Fibroblast of lung (primary cell): ENCODE data around the gene AKT2. TPM values are rescaled to one million over a fixed set of nuclear protein-coding genes. Genes with fewer than 3 reads are reported as not detected.

Source experiments
- DNase-seq, 2 donors: peaks; one replicate each; pipeline versions ENCODE4 v3.0.0 to v3.0.0-alpha.2; 2010; ENCODE audit warnings: low read depth in 2 of 2
- H2AFZ ChIP-seq: 2 replicates; pipeline ENCODE4 v1.5.1; 2012; ENCODE audit warnings: low read length, control low read depth, inconsistent platforms
- H3K27ac ChIP-seq: 2 replicates; pipeline ENCODE4 v1.5.1; 2011; ENCODE audit warnings: low read length, control low read depth; ENCODE audit not compliant: insufficient read depth
- H3K27me3 ChIP-seq: 2 replicates; pipeline ENCODE4 v1.5.1; 2011; ENCODE audit warnings: mild to moderate bottlenecking, low read length; ENCODE audit not compliant: control insufficient read depth, insufficient read depth
- H3K36me3 ChIP-seq: 2 replicates; pipeline ENCODE4 v1.5.1; 2011; ENCODE audit warnings: low read length; ENCODE audit not compliant: control insufficient read depth, insufficient read depth
- H3K4me1 ChIP-seq: 2 replicates; pipeline ENCODE4 v1.5.1; 2011; ENCODE audit warnings: low read length; ENCODE audit not compliant: control insufficient read depth, insufficient read depth; ENCODE audit errors: extremely low read depth
- H3K4me2 ChIP-seq: 2 replicates; pipeline ENCODE4 v1.5.1; 2011; ENCODE audit warnings: low read length, control low read depth; ENCODE audit not compliant: insufficient read depth; ENCODE audit errors: extremely low read depth
- H3K4me3 ChIP-seq, 4 experiments: fragments of 200-600 bp in 1 of 4; sonication (generic) in 1 of 4; replicated peaks in 1 of 4; 2 replicates each; pipeline ENCODE4 v1.5.1; 2011 to 2016; ENCODE audit warnings: low read length in 4 of 4, low read depth in 3 of 4, mild to moderate bottlenecking in 3 of 4, control low read depth in 2 of 4, inconsistent platforms in 1 of 4, mixed read lengths in 1 of 4; ENCODE audit not compliant: insufficient read depth in 1 of 4; ENCODE audit errors: control extremely low read depth in 1 of 4
- H3K79me2 ChIP-seq: 2 replicates; pipeline ENCODE4 v1.5.1; 2012; ENCODE audit warnings: mild to moderate bottlenecking, low read length, inconsistent platforms; ENCODE audit not compliant: control insufficient read depth, insufficient read depth
- H3K9ac ChIP-seq: 2 replicates; pipeline ENCODE4 v1.5.1; 2011; ENCODE audit warnings: mild to moderate bottlenecking, low read length, control low read depth; ENCODE audit not compliant: insufficient read depth
- H3K9me3 ChIP-seq: 2 replicates; pipeline ENCODE4 v1.5.1; 2012; ENCODE audit warnings: low read depth, low read length; ENCODE audit not compliant: control insufficient read depth, insufficient read depth
- H4K20me1 ChIP-seq: 2 replicates; pipeline ENCODE4 v1.5.1; 2011; ENCODE audit warnings: low read length; ENCODE audit not compliant: control insufficient read depth, insufficient read depth; ENCODE audit errors: extremely low read depth
- CTCF ChIP-seq, 2 donors: IDR thresholded peaks in 1 of 2; conservative IDR thresholded peaks in 1 of 2; 1 replicate in 1 of 2; 2 replicates in 1 of 2; pipeline ENCODE4 v1.5.1; 2011 to 2012; ENCODE audit warnings: low read length in 2 of 2, control low read depth in 1 of 2, inconsistent platforms in 1 of 2, low read depth in 1 of 2, mild to moderate bottlenecking in 1 of 2
- EZH2 ChIP-seq: IDR thresholded peaks from 2 replicates; pipeline ENCODE4 v1.5.1; 2012; ENCODE audit warnings: low read length, control low read depth, mild to moderate bottlenecking; ENCODE audit errors: missing control alignments
- polyA plus RNA-seq, 2 donors: library from polyadenylated mRNA; depleted of rRNA in 1 of 2; stranded (reverse) in 1 of 2; unstranded in 1 of 2; fragments of >200 nt; gene quantifications; 2 replicates each; pipeline ENCODE4 v1.2.1, GENCODE V29; 2011 to 2012; ENCODE audit warnings: missing spikeins in 1 of 2
- total RNA-seq: library from RNA; depleted of rRNA; stranded (reverse); fragments of >200 nt; gene quantifications from 2 replicates; pipeline ENCODE4 v1.2.1, GENCODE V29; 2014

The AKT2 gene
- total and polyA plus RNA-seq, 2 donors (not counting 1 experiment from before 2014, with no cell fraction given) = 76.0 to 81.5 TPM

- DNase-seq = no peak
- Histone ChIP-seq H3K27me3 (no peaks in the 10 kb centered on the region), H3K9me3 (no peaks in the 10 kb centered on the region), H3K27ac (no peak overlapping the region), H2AFZ (no peak overlapping the region), H3K36me3 (peaks cover 16% of the 10 kb centered on the region), H4K20me1 (no peaks in the 10 kb centered on the region), H3K4me3 (no peak overlapping the region), H3K79me2 (no peaks in the 10 kb centered on the region), H3K9ac (no peak overlapping the region), H3K4me2 (no peak overlapping the region), H3K4me1 (peaks cover 8% of the 10 kb centered on the region)
- TF ChIP-seq EZH2 (no peak), CTCF (conservative IDR thresholded peaks at IDR 0.05 in 1 of 2, IDR thresholded peaks at IDR 0.05 in 1 of 2; ENCODE audit: low read depth in 1 of 2, low read length in 2 of 2) (no peak)
Measured at GRCh38 chr19:40235238-40236025, 49.7 kb downstream of the AKT2 start.

- Histone ChIP-seq H3K79me2 (no peaks in the 10 kb centered on the region), H3K4me2 (no peak overlapping the region), H3K27ac (no peak overlapping the region), H3K9ac (no peak overlapping the region), H3K36me3 (peaks cover 15% of the 10 kb centered on the region), H3K27me3 (no peaks in the 10 kb centered on the region), H3K4me1 (peaks cover 8% of the 10 kb centered on the region), H3K4me3 (no peak overlapping the region), H2AFZ (no peak overlapping the region), H4K20me1 (no peaks in the 10 kb centered on the region), H3K9me3 (no peaks in the 10 kb centered on the region)
- DNase-seq = no peak
- no peak for TF ChIP-seq CTCF (conservative IDR thresholded peaks at IDR 0.05 in 1 of 2, IDR thresholded peaks at IDR 0.05 in 1 of 2; ENCODE audit: low read depth in 1 of 2, low read length in 2 of 2)
Measured at GRCh38 chr19:40234429-40235237, 50.5 kb downstream of the AKT2 start.

GRCh38 chr19:40233811-40234389 lies 51.2 kb downstream of the AKT2 start:
- Histone ChIP-seq H2AFZ (no peak overlapping the region), H3K79me2 (no peaks in the 10 kb centered on the region), H3K4me3 (no peak overlapping the region), H3K9ac (no peak overlapping the region), H4K20me1 (no peaks in the 10 kb centered on the region), H3K4me2 (no peak overlapping the region), H3K9me3 (no peaks in the 10 kb centered on the region), H3K27ac (no peak overlapping the region), H3K36me3 (peaks cover 10% of the 10 kb centered on the region), H3K4me1 (peaks cover 8% of the 10 kb centered on the region), H3K27me3 (no peaks in the 10 kb centered on the region)
- no peak for TF ChIP-seq EZH2
- TF ChIP-seq CTCF (conservative IDR thresholded peaks at IDR 0.05 in 1 of 2, IDR thresholded peaks at IDR 0.05 in 1 of 2; ENCODE audit: low read depth in 1 of 2, low read length in 2 of 2) = no peak
- DNase-seq = no peak
